ENCODE data around the gene ANKRD24.
A peak's percentile ranks its signal among the peaks of the same experiment; 100 is the strongest.
"Not testable (repeated sequence)": the region's sequence is repeated elsewhere in the genome, so short reads cannot be mapped to it uniquely, and the experiment has no call there.

The ANKRD24 gene

DNA sequence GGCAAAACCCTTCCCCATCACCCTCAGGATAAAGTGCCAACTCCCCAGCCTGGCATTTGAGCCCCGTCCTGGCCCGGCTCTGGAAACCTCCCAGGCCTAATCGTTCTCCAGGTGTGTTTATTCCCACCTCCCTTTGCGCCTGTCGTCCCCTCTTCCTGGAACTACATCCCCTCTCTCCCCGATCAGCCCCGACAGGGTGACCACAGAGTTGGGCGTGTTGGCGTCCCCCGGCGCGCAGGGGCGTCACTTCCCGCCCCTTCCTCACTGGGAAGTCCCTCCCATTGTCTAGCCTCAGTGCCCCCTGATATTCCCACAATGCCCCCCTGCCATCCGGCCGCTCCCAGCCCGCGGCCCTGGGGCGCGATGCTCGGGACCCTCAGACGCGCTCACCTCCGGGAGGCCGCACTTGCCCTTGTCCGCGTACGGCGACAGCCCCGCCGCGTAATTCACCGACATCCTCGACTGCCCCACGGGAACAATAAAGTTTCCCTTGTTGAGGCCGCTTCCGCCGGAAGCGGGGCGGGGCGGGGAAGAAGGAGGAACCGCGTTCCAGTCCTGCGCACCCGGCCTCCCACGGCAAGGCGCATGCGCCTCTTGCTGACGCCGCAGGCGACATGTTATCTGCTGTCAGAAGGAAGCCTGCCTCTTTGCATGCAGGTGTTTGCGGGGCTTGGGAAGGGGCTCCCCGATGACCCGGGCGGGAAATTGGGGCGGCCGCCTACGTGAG, at the start of gene ANKRD24, which contains the start of gene SIRT6:
ANKRD24 (plus strand) TSS at position 606 of the 727 bp plus-strand sequence. CDS start 3,737 bp downstream, outside the sequence.
SIRT6 (minus strand) TSS at position 480 of the 727 bp plus-strand sequence; CDS start at position 456, 24 bp downstream.
- DNase-seq (ENCODE audit: low read depth), result peak; percentile 97

DNA sequence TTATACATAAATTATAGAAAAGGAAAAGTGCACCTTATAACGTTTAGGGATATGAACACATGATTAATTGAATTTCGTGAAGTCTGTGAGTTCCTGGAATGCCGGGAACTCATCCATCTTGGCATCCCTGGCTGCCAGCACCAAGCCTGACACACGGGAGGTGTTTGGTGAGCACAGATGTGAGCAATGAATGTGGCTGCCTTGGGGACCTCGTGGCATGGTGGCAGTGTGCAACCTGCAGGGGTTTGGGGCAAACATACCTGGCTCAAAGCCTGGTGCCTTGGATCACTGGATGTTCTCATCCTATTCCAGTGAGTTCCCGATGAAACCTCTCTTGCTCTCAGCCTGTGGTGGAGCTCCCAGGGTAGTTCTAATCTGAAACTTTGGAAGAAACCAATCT, 48.1 kb upstream of the ANKRD24 start:
- DNase-seq (ENCODE audit: low read depth), result no peak

DNA sequence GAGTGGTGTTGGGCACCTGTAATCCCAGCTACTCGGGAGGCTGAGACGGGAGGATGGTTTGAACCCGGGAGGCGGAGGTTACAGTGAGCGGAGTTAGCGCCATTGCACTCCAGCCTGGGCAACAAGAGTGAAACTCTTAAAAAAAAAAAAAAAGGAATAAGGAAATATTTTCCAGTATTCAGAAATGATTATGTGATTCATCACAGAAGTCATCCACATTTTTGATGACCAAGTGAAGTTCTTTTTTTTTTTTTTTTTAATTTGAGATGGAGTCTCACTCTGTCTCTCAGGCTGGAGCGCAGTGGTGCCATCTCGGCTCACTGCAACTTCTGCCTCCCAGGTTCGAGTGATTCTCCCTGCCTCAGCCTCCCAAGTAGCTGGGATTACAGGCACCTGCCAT, 47.1 kb upstream of the ANKRD24 start:
- DNase-seq (ENCODE audit: low read depth), result not testable (repeated sequence)

DNA sequence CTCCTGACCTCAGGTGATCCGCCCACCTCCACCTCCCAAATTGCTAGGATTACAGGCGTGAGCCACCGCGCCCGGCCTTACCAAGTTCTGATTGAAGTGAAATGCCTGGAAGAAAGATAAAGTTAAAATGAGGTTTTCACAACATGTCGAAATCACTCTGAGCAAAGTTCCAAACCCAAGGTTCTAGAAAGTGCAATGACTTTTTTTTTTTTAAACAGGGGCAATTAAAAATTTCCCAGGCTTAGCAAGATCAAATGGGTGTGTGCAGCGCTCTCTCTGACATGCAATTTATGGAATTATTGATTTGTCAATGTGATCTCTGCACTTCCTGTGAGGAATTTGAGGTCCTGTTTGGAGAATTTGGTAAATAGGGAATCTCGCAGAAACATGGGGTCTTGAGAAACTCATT, 45.8 kb upstream of the ANKRD24 start:
- DNase-seq (ENCODE audit: low read depth), result no peak

DNA sequence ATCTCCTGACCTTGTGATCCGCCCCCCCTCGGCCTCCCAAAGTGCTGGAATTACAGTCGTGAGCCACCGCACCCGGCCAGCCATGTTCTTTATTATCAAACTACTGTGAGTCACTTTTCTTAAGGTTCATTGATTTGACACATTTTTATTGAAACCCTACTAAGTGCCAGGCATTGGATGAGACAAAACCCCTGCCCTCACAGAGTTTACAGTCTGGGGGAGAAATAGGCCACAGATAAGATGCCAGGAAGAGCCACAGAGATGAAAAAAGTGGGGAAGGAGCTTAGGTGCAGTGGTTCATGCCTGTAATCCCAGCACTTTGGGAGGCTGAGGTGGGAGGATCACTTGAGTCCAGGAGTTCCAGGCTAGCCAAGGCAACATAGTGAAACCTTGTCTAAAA, 44.0 kb upstream of the ANKRD24 start:
- DNase-seq (ENCODE audit: low read depth), result no peak

DNA sequence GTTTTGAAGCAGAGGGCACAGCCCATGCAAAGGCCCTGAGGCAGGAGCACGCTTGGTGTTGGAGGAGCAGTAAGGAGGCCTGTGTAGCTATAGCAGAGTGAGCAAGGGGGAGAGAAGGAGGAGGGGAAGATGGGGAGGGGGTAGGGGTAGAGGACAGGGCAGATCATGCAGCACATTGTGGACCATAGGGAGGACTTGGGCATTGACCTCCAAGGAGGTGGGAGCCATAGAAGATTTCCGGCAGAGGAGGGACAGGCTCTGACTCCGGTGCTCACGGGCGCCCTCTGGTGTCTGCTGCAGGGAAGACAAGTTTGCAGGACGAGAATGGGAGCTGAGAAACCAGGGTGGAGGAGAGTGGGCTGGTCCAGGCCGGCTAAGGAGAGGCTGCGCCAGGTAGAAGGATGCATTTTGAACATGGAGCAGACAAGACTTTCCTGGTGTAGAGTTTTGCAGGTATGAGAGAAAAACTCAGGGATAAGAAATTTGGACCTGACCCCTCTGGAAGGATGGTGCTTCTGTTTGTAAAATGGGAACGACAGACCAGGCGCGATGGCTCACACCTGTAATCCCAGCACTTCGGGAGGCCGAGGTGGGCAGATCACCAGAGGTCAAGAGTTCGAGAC, 42.8 kb upstream of the ANKRD24 start:
- peak; percentile 29 for DNase-seq (ENCODE audit: low read depth)

DNA sequence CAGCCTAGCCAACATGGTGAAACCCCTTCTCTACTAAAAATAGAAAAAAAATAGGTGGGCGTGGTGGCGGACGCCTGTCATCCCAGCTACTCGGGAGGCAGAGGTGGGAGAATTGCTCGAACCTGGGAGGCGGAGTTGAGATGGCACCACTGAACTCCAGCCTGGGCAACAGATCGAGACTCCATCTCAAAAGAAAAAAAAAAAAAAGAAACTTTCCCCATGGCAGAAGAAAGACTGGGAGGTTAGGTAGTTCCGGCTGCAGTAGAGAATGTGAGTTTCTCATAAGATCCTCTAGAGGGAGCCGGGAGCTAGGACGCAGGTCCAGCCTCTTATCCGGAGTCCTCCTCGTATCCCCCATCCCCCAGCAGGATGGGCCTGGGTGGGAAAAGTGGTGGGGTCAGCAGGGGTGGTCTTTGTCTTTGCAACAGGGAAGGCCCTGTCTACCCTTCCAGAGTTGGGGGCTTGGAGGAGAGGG, 42.2 kb upstream of the ANKRD24 start:
- peak; percentile 58 for DNase-seq (ENCODE audit: low read depth)

DNA sequence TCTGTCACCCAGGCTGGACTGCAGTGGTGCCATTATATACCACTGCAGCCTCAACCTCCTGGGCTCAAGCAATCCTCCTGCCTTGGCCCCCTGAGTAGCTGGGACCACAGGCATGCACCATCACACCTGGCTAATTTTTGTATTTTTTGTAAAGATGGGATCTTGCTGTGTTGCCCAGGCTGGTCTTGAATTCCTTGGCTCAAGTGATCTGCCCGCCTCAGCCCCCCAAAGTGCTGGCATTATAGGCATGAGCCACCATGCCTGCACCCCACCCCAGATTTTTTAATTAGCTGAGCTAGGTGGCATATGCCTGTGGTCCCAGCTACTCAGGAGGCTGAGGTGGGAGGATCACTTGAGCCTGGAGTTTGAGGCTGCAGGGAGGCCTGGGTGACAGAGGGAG, 39.6 kb upstream of the ANKRD24 start:
- DNase-seq (ENCODE audit: low read depth), result not testable (repeated sequence)

DNA sequence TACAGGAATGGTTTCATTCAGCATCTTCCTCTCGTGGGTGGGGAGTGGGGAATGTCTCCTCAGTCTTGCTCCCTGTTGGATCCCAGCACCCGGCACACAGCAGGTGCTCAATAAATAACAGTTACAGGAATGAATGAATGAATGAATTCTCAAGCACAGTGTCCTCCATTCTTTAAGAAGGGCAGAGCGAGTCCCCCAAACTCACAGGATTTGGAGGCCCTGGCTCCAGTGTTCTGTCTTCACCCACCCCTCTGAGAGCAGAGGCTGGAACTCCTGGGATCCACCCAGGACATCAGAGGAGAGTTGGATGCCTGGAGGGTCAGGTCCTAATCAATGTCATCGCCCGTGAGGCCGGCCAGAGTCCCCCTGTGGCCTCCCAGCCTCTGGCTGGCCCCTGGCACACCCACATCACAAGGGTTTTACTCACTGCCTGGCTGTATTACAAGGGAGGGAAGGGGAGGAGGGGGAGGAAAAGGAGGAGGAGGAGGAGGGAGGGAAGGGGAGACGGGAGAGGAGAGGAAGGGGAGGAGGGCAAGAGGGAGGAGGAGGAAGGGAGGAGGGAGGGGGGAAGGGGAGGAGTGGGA, 37.7 kb upstream of the ANKRD24 start:
- peak; percentile 42 for DNase-seq (ENCODE audit: low read depth)

DNA sequence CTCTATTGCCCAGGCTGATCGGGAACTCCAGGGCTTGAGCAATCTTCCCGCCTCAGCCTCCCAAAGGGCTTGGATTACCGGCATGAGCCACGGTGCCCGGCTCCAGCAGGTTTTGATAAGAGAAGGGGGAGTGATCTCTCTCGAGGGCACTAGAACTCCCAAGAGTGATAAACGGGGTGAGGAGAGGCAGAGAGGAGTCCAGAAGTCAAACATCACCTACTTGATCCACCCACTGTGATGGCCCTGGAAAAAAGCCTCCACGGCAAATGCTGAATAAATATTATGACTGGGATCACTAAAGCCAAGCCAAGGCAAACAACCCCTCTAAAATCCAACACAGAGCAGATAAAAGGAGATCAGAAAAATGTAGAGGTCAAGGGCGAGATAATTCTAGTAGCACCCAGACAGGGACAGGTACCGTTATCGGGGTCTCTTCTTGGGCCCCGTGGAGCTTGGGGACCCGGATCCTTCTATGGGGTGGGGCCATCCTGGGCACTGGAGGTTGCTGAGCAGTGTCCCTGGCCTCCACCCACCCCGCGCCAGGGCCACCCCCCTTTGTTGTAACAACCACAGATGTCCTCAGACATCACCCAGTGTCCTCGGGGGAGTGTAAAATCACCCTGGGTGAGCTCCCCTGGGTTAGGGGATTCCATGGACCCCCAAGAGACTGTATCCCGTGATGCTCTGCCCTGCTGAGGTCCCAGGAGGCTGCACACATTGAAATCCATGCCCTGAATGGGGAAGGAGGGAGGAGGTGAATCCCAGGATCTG, 32.8 kb upstream of the ANKRD24 start:
- DNase-seq (ENCODE audit: low read depth), result no peak

DNA sequence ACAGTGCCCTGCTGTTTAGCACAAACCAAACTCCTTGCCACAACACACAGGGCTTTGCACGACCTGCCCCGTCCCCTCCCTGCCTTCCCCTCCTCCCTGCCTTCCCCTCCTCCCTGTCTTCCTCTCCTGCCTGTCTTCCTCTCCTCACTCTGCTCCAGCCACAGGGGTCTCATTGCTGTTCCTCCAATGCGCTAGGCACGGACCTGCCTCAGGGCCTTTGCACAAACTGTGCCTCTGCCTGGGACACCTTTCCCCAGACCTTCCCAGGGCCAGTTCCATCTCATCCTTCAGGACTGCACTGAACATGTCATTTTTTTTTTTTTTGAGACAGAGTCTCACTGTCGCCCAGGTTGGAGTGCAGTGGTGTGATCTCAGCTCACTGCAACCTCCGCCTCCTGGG, 30.9 kb upstream of the ANKRD24 start:
- DNase-seq (ENCODE audit: low read depth), result no peak

DNA sequence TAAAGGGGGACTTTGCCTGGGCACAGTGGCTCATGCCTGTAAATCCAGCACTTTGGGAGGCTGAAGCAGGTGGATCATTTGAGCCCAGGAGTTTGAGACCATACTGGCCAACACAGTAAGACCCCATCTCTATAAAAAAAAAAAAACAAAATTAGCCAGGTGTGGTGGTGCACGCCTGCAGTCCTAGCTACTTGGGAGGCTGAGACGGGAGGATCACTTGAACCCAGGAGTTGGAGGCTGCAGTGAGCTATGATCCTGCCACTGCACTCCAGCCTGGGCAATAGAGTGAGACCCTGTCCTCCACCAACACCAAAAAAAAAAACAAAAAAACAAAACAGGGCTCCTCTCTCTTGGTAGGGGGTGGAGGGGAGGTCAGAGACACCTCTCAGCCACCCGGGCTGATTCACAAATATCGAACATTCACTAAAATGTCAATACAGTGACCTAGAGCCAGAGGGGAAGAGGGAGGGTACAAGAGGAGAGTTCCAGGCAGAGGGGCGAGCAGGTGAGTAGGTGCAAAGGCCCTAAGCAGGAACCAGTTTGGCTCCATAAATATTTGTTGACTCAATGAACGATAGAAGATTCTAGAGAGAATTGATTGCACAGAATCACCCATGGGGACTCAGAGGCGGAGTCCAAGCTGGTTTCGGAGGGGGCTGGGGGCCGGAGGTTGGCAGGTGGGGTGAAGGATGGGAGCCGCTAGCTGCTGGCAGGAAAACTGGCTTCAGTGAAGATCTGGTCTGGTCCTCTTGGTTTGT, 30.1 kb upstream of the ANKRD24 start:
- DNase-seq (ENCODE audit: low read depth), result no peak

DNA sequence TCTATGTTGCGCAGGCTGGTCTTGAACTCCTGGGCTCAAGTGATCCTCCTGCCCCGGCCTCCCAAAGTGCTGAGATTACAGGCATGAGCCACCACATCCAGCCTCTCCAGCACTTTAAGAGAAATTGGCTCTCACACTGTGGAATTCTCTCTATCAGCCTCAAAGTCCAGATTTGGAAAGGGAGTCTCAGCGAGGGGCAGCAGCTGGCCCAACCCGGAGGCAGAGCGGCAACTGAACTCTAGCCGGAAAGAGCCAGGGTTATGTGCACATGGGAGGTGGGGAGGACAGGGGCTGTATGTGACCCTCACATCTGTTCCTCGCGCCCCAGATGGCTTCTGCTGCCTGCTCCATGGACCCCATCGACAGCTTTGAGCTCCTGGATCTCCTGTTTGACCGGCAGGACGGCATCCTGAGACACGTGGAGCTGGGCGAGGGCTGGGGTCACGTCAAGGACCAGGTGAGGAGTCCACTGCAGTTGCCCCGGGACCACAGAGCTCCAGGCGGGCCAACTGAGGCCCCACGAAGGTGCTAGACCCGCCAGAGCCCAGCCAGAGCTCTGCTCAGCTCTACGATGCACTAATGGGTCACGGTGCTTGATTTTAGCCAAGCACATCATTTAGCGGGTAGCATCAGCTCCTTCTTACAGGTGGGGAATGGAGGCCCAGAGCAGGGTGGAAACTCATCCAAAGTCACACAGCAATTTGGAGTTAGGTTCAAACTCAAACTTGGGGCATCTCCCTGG, 27.7 kb upstream of the ANKRD24 start:
- DNase-seq (ENCODE audit: low read depth), result no peak

DNA sequence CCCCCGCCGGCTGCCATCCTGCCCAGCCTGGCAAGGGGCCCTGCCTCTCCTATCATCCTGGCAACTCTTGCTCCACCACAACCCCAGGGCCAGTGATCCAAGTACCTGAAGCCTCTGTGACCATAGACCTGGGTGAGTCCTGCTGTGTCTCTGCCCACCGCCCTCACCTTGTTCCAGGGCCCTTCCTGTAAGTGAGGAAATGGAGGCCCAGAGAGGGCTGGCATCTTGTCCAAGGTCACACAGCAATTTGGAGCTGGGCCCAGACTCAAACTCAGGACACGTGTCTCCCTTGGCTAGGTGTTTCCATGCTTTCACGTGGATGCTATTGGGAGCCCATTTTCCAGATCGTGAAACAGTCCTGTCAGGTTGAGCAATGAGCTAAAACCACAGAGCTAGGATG, 25.3 kb upstream of the ANKRD24 start:
- DNase-seq (ENCODE audit: low read depth), result no peak

DNA sequence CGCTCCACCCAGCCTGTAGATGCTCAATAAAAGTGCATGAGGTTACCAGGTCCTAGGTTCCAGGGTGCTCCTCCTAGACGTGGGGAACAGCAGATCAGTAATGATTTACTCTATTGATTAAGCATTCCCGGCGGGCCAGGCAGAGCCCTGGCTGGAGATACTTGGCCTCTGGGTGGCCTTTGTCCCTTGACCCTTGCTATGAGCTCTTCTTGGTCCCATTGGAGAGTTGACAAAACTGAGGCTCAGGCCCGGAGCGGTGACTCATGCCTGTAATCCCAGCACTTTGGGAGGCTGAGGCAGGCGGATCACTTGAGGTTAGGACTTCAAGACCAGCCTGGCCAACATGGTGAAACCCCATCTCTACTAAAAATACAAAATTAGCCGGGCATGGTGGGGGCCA, 24.5 kb upstream of the ANKRD24 start:
- DNase-seq (ENCODE audit: low read depth), result not testable (repeated sequence)

DNA sequence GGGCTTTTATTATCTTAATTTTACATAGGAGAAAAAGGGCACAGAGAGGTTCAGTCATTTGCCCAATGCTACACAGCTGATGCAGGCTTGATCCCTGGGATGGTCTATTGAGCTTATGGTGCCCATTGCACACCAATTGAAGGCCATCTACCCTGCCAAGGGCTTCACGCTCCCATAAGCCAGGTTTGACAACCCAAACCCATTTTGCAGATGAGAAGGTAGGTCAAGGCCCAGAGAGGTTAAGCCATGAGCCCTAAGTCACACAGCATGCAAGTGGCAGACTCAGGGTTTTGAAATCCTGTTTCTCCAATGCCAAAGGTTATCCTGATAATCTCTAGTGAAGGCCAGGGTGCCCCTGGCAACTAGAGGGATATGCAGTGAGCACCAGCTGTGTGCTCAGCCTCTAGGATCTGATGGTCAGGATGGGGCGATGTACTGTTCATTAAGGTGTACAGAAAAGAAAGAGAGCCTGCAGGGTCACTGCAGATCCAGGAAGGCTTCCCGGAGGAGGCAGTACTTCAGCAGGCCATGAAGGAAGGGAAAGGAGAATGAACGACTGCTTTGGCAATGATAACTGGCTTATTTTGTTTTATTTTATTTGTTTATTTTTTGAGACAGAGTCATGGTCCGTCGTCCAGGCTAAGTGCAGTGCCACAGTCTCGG, 20.9 kb upstream of the ANKRD24 start:
- no peak for DNase-seq (ENCODE audit: low read depth)

DNA sequence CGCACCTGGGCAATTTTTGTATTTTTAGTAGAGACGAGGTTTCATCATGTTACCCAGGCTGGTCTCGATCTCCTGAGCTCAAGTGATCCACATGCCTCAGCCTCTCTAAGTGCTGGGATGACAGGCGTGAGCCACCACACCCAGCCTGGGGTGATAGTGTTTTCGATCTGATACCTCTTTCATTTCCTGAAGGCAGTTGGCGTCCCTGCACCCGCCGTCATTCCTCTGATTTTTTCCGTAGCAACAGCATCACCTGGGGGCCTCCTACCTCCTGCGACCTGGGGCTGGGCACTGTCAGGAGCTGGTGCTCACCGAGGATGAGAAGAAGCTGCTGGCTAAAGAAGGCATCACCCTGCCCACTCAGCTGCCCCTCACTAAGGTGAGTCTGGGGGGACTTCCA, 18.2 kb upstream of the ANKRD24 start:
- no peak for DNase-seq (ENCODE audit: low read depth)

DNA sequence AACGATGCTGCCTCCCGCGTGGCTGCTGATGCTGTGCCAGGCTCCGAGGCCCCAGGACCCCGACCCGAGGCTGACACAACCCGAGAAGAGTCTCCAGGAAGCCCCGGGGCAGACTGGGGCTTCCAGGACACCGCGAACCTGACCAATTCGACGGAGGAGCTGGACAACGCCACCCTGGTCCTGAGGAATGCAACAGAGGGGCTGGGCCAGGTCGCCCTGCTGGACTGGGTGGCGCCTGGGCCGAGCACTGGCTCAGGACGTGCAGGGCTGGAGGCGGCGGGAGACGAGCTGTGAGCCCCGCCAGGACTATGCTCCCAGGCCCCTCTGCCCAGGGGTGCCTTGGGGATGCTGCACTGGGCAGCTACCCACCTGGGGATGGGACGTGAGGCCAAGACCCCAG, 10.8 kb upstream of the ANKRD24 start:
- no peak for DNase-seq (ENCODE audit: low read depth)

DNA sequence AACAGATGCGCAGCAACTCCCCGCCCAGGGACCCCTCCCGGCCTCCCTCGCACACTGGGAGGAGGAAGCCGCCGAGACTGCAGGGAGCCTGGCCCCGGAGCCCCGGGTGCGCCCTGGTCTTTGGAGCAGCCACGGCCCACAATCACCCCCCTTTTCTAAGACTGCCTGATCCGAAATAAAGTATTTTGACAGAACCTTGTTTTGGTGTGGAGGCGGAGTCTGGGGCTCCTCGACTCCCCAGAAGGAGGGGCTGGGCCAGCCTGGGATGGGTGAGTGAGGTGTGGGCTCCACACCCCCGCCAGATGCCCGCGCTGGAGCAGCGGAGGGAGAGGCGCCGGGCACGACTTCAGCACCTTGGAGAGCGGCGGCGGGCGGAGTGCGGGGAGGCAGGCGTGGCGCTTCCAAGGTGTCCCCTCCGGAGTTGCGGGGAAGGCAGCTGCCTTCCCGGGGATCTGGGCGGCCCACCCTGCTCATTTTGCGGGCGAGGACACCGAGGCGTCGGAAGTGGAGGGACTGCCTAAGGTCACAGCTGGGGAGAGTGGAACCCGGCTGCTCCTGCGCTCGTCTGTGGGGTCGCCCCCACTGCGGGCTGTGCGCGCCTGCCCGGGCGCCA, 9.5 kb upstream of the ANKRD24 start:
- no peak for DNase-seq (ENCODE audit: low read depth)
